Stimulated activated CD8-positive, alpha-beta memory T cell treated with anti-CD3 and anti-CD28 coated beads, Interleukin-12 subunit alpha, Interleukin-12 subunit beta, amount 100 ng/mL, for 24 hours (primary cell): ENCODE measurements around the gene CREBL2.
"Not testable (repeated sequence)": the region's sequence is repeated elsewhere in the genome, so short reads cannot be mapped to it uniquely, and the experiment has no call there.

Source experiments
- DNase-seq: peaks from one replicate; pipeline ENCODE4 v3.0.0-alpha.2; 2020; ENCODE audit errors: extremely low read depth

The CREBL2 gene

DNA sequence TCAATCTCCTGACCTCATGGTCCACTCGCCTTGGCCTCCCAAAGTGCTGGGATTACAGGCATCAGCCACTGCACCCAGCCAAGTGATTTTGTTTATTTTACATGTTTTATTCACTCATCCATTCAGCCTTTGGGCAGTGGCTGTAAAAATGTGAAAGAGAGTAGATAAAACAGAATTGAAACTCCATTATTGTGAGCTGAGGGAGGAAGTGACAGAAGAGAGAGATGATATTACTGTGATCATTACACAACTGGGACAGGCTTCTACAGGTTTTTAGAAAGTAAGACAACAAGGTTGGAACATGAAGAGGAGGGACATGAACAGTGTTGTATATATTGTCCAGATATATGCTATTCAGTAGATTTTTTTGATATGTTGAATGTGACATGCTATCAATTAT is 25.0 kb downstream of the CREBL2 start:
- DNase-seq, result no peak

- not testable (repeated sequence) for DNase-seq
These were observed 28.3 kb downstream of the CREBL2 start for GRCh38 chr12:12639995-12640394.

DNA sequence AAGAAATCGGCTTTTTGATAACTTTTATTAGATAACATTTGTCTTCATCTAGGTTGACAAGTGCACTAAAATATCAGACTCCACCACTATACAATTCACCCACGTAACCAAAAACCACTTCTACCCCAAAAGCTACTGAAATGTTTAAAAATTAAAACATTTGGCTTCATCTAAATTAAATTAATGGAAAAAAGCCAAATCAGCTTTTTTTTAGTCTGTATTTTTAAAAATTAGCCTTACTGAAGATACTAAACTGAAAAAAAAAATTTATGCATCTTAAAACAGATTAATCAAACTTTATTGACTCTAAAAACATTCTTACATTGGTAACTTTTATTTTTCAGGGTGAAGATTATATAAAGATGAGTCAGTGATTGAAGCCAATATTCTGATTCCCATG is 30.0 kb downstream of the CREBL2 start:
- no peak for DNase-seq

DNA sequence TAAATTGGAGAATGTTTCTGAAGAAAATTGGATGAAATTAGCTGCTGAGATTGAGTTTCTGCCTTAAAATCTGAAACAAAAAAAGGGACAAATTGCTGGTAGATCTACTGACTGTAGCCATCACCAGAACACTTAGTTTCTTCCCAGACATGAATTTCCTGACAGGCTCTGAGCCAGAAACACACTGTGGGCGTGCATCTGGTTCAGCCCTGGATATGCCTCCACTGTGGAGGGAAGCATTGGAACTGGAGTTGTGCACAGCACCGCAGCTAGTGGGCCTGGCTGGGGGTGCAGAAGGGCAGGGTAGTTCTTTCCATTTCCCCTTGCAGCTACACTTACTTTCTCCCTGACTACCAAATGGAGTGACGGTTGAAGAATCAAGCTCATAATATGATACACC is 31.2 kb downstream of the CREBL2 start:
- no peak for DNase-seq

GRCh38 chr12:12645485-12645884 is 33.8 kb downstream of the CREBL2 start:
- DNase-seq, result no peak

- not testable (repeated sequence) for DNase-seq
These were observed 34.3 kb downstream of the CREBL2 start for GRCh38 chr12:12645968-12646367.

GRCh38 chr12:12646483-12647072 is 34.9 kb downstream of the CREBL2 start:
- no peak for DNase-seq

GRCh38 chr12:12648284-12648683 is 36.6 kb downstream of the CREBL2 start:
- no peak for DNase-seq

DNA sequence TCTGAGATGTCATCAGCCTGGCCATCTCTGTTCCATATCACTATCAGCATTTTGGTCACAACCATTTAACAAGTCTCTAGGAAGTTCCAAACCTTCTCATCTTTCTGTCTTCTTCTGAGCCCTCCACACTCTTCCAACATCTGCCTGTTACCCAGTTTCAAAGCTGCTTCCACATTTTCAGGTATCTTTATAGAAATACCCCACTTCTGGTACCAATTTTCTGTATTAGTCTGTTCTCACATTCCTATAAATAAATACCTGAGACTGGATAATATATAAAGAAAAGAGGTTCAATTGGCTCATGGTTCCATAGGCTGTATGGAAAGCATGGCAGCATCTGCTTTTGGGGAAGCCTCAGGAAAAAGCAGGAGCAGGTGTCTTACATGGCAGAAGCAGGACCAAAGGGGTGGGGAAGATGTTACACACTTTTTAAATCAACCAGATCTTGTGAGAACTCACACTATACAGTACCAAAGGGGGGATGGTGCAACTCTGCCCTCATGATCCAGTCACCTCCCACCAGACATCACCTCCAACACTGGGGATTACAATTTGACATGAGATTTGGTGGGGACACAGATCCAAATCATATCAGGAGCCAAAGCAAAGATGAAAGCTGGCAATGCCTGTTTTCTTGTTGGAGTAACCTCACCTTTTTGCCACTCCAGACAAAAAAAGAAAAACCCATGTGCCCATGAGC is 37.4 kb downstream of the CREBL2 start:
- no peak for DNase-seq

DNA sequence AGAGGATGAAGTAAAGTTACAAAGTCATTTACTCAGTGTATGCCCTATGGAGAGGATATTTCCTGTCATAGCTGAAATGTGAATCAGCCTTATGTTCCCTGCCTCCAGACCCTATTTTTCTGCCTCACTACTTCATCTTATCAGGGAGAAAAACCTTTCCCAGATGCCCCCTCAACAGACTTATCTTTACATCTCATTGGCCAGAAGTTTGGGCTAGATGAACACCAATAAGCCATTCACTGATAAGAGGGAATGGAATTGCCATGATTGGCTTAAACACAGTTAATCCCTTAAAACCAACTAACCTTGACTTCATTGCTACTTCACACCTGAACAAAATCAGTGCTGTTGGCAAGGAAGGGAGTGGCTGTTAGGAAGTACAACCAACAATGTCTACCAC is 40.1 kb downstream of the CREBL2 start:
- DNase-seq, result no peak

DNA sequence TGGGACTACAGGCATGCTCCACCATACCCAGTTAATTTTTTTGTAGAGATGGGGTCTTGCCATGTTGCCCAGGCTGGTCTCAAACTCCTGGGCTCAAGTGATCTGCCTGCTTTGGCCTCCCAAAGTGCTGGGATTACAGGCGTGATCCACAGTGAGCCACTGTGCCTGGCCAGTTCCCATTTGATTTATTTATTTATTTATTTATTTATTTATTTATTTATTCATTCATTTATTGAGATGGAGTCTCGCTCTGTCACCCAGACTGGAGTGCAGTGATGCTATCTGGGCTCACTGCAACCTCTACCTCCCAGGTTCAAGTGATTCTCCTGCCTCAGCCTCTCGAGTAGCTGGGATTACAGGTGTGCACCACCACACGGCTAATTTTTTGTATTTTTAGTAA is 41.0 kb downstream of the CREBL2 start:
- not testable (repeated sequence) for DNase-seq

- DNase-seq, result no peak
These were observed 42.2 kb downstream of the CREBL2 start for GRCh38 chr12:12653922-12654321.

DNA sequence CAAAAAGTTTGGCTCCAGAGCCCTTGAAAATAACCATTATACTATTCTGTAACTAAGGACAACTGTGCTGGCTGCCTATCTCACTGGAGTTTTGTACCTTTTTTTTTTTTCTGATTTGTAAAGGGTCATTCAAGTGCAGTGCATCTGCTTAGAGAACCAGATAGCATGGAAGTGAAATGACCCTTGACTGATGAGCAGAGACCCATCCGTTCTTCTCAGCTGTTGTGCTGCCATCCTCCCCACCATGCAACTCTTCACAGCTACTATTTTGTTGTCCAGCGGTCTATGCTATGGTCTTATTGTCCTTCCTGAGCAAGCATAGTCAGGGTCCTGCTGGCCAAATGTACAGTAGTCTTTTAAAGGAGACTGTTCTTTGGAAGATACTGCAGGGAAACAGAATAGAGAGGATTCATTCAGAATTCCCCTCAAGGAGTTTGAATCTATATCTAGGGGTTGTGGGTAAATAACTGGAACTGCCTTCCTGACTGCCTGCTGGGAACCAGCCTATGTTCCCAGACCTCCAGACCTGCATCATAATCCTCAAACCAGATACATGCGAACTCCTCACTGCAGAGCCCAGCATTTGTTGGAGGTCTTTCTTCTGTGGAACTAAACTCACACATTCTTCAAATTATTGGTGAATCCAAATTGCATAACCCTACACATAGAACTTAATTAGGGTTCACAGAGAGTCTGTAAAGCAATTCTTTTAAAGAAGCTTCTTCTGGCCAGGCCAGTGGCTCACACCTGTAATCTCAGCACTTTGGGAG is 43.2 kb downstream of the CREBL2 start:
- DNase-seq, result no peak

GRCh38 chr12:12660201-12660600 is 48.5 kb downstream of the CREBL2 start:
- no peak for DNase-seq

GRCh38 chr12:12661086-12661856 is 49.6 kb downstream of the CREBL2 start:
- no peak for DNase-seq

DNA sequence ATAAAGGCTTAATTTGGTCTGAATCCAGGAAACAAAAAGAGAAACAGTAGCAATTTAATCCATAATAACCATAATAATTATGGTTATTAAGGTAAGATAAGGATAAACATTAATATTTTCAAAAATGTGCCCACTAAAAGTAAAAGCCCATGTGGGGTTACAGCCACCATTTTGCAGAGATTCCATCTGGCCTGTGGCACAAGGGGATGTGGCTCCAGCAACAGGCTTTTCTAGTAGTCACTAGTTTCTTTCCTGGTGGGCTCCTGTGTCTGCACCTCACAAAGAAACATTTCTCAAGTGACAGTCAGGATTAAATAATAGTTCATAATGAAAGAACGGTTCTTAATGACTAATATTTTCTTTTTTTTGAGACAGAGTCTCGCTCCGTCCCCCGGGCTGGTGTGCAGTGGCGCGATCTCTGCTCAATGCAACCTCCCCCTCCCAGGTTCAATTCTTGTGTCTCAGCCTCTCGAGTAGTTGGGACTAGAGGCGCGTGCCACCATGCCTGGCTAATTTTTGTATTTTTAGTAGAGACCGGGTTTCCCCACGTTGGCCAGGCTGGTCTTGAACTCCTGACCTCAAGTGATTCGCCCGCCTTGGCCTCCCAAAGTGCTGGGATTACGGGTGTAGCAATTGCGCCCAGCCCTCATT is 52.1 kb downstream of the CREBL2 start:
- DNase-seq, result no peak

DNA sequence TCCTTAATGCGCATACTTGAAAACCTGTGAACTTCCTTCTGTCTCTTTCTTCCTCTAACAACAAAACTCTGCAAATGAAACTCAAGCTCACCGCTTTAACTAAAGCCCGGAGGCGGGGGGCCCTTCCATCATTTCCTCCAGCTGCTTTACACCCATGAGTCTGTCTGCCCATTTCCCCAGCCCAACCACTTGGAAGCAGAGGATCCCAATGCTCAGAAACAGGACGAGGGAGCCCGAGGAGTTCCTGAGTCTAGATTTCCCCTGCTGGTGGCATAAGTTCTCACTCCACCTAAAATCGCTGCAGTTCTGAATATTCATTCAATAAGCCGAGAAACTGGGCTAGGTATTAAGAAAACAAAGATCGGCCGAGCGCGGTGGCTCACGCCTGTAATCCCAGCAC is 53.5 kb downstream of the CREBL2 start:
- no peak for DNase-seq

GRCh38 chr12:12668005-12668404 is 56.3 kb downstream of the CREBL2 start:
- no peak for DNase-seq

DNA sequence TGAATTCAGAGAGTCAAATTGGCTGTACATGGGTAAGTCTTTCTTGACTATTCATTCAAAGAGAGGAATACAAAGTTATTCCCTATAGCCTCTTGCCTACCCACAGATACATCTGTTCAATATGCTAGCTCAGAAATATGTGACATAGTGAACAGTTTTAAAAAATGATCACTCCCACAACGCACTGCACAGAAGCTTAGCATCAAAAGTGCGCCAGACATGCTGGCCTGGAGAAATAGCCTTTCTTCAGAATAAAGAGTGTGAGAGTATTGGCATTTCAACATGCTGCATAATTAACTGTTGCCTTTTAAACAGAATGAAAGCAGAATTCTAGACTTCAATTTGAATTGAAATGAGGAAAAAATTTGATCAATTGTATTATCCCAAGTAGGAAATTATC is 57.3 kb downstream of the CREBL2 start:
- no peak for DNase-seq

- DNase-seq, result no peak
These were observed 60.4 kb downstream of the CREBL2 start for GRCh38 chr12:12671850-12672660.

GRCh38 chr12:12673296-12673695 is 61.6 kb downstream of the CREBL2 start:
- DNase-seq, result no peak
